Trophoblast cell (in vitro differentiated cells and primary cell): ENCODE data around the gene MBNL2.
A peak's percentile ranks its signal among the peaks of the same experiment; 100 is the strongest.

ENCODE experiments used
- DNase-seq, 2 donors: peaks; one replicate each; pipeline ENCODE4 v3.0.0-alpha.2; 2016
- H2AFZ ChIP-seq: 2 replicates; pipeline ENCODE4 v1.6.1; 2013; ENCODE audit warnings: low read length, moderate library complexity, mild to moderate bottlenecking; ENCODE audit not compliant: insufficient read depth, poor library complexity
- H2AK5ac ChIP-seq: 2 replicates; pipeline ENCODE4 v1.6.1; 2013; ENCODE audit warnings: mild to moderate bottlenecking, low read length
- H2BK120ac ChIP-seq: 2 replicates; pipeline ENCODE4 v1.6.1; 2013; ENCODE audit warnings: low read length, mild to moderate bottlenecking, moderate library complexity; ENCODE audit not compliant: insufficient read depth, poor library complexity
- H2BK12ac ChIP-seq: 2 replicates; pipeline ENCODE4 v1.6.1; 2013; ENCODE audit warnings: mild to moderate bottlenecking, low read length, moderate library complexity
- H2BK5ac ChIP-seq: 2 replicates; pipeline ENCODE4 v1.6.1; 2013; ENCODE audit warnings: low read length, low read depth, moderate library complexity, mild to moderate bottlenecking; ENCODE audit not compliant: poor library complexity
- H3K14ac ChIP-seq: 2 replicates; pipeline ENCODE4 v1.6.1; 2013; ENCODE audit warnings: mild to moderate bottlenecking, low read length
- H3K18ac ChIP-seq: 2 replicates; pipeline ENCODE4 v1.6.1; 2013; ENCODE audit warnings: mild to moderate bottlenecking, low read length
- H3K23ac ChIP-seq: 2 replicates; pipeline ENCODE4 v1.6.1; 2013; ENCODE audit warnings: low read length
- H3K27ac ChIP-seq: 2 replicates; pipeline ENCODE4 v1.5.1; 2013; ENCODE audit warnings: low read depth, mild to moderate bottlenecking, inconsistent platforms, low read length, moderate library complexity
- H3K27me3 ChIP-seq: 2 replicates; pipeline ENCODE4 v1.6.1; 2013; ENCODE audit warnings: inconsistent platforms, mild to moderate bottlenecking, low read length, moderate library complexity; ENCODE audit not compliant: insufficient read depth
- H3K36me3 ChIP-seq, 2 experiments: 1 replicate in 1 of 2; 2 replicates in 1 of 2; pipeline ENCODE4 v1.6.1; 2013; ENCODE audit warnings: low read length in 2 of 2, mild to moderate bottlenecking in 2 of 2, moderate library complexity in 1 of 2; ENCODE audit not compliant: insufficient read depth in 2 of 2, control insufficient read depth in 1 of 2
- H3K4ac ChIP-seq: 2 replicates; pipeline ENCODE4 v1.6.1; 2013; ENCODE audit warnings: low read depth, mild to moderate bottlenecking, low read length, moderate library complexity
- H3K4me1 ChIP-seq, 2 experiments: 1 replicate in 1 of 2; 2 replicates in 1 of 2; pipeline ENCODE4 v1.6.1; 2013; ENCODE audit warnings: low read length in 2 of 2, mild to moderate bottlenecking in 2 of 2, moderate library complexity in 1 of 2; ENCODE audit not compliant: insufficient read depth in 2 of 2, control insufficient read depth in 1 of 2
- H3K4me2 ChIP-seq: 2 replicates; pipeline ENCODE4 v1.6.1; 2013; ENCODE audit warnings: inconsistent platforms, mild to moderate bottlenecking, low read length, moderate library complexity
- H3K4me3 ChIP-seq: 2 replicates; pipeline ENCODE4 v1.5.1; 2013; ENCODE audit warnings: mild to moderate bottlenecking, low read depth, low read length, inconsistent platforms
- H3K79me1 ChIP-seq: one replicate; pipeline ENCODE4 v1.6.1; 2013; ENCODE audit warnings: low read length
- H3K79me2 ChIP-seq: 2 replicates; pipeline ENCODE4 v1.6.1; 2013; ENCODE audit warnings: low read length, mild to moderate bottlenecking; ENCODE audit not compliant: control insufficient read depth, insufficient read depth, poor library complexity
- H3K9ac ChIP-seq: 2 replicates; pipeline ENCODE4 v1.6.1; 2013; ENCODE audit warnings: mild to moderate bottlenecking, low read length
- H3K9me3 ChIP-seq: 2 replicates; pipeline ENCODE4 v1.6.1; 2013; ENCODE audit warnings: low read depth, mild to moderate bottlenecking, control low read depth, inconsistent platforms, low read length; ENCODE audit not compliant: insufficient read depth
- H4K12ac ChIP-seq: 2 replicates; pipeline ENCODE4 v1.6.1; 2013; ENCODE audit warnings: low read depth, mild to moderate bottlenecking, low read length, moderate library complexity
- H4K8ac ChIP-seq: 2 replicates; pipeline ENCODE4 v1.6.1; 2013; ENCODE audit warnings: low read depth, mild to moderate bottlenecking, low read length, moderate library complexity
- H4K91ac ChIP-seq: one replicate; pipeline ENCODE4 v1.6.1; 2013; ENCODE audit warnings: low read depth, mild to moderate bottlenecking, low read length, moderate library complexity
- WGBS: extraction: QIAGEN DNeasy Blood & Tissue Kit; methylation state at CpG from one replicate; pipeline ENCODE4 v1.1.7; 2013; ENCODE audit warnings: missing lambda C conversion rate; ENCODE audit not compliant: insufficient read length, insufficient coverage; ENCODE audit errors: extremely low coverage; 5-methylcytosine and 5-hydroxymethylcytosine counted together

MBNL2 gene

DNA sequence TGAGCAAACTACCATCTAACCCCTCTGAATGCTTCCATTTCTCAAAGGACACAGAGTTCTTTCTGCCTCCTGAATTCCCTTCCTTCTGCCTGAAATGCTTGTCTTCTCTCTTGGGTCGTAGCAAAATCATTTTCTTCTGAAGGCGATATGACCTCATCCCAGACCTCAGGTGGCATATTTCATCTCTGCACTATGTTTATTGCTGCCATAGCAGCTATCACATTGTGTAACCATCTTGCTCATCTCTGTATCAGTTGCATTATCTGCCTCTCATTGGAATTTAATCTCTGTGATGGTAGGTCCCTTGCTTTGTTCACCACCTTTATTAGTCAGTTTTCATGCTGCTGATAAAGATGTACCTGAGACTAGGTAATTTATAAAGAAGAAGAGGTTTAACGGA lies 179.3 kb downstream of the MBNL2 start:
- Histone ChIP-seq H3K9ac (no peak overlapping the region), H3K79me1 (no peaks in the 10 kb centered on the region)

DNA sequence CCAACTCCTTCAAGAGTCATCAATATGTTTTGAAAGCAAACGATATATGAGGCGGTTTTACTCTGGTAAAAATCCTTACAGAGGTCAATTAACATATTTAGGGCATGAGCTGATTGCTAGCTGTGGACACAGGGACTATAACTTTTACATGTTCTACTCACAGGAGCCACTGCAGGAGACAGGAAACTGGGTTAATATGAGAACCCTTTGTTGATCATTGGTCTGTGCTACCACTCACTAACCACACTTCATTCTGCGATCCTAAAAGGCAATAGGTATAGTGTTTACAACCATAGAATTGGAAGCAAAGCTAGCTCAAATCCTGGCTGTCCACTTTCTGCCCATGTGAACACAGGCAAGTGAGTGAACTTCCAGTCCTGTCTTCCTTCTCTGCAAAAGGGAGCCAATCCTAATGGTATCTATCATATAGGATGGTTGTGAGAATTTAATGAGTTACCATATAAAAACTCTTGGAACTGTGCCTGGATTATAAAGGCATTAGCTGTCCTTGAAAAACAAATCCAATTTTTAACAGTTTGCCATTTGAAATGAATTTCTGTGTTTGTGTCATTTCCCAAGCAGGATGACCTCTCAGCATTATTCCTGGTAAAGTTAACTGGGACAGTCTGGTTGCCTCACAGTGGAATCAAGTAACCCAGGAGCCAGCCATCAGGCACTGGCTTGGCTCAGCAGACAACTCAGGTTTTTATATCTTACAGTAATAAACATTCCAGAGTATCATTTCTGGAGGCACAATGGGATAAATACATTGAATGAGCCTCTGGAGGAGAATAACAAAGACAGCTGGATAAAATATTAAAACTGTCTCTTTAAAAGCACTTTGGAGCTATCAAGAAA lies 182.0 kb downstream of the MBNL2 start:
- no peak overlapping the region for H2BK12ac ChIP-seq
- no peak overlapping the region for H3K4me3 ChIP-seq
- H2AK5ac ChIP-seq = no peak overlapping the region
- no peak overlapping the region for H2AFZ ChIP-seq
- no peak overlapping the region for H3K23ac ChIP-seq
- no peak overlapping the region for H3K9ac ChIP-seq
- no peak overlapping the region for H2BK5ac ChIP-seq
- no peaks in the 10 kb centered on the region for H3K79me1 ChIP-seq
- no peak overlapping the region for H3K4me2 ChIP-seq
- DNase-seq = no peak
- H4K8ac ChIP-seq = no peak overlapping the region
- H3K14ac ChIP-seq = no peak overlapping the region
- H3K9me3 ChIP-seq = no peaks in the 10 kb centered on the region
- no peak overlapping the region for H3K4ac ChIP-seq
- H3K27me3 ChIP-seq = no peaks in the 10 kb centered on the region
- H3K79me2 ChIP-seq = no peaks in the 10 kb centered on the region
- no CpG with 5 or more reads among the region's 3 CpGs for WGBS
- H3K18ac ChIP-seq = no peak overlapping the region
- no peak overlapping the region for H4K91ac ChIP-seq
- H4K12ac ChIP-seq = no peak overlapping the region
- no peak overlapping the region for H2BK120ac ChIP-seq
- H3K4me1 ChIP-seq = no peaks in the 10 kb centered on the region
- H3K27ac ChIP-seq = no peak overlapping the region
- no peaks in the 10 kb centered on the region for H3K36me3 ChIP-seq

More for the DNA sequence above, 179.3 kb downstream of the MBNL2 start:
- no peak overlapping the region for H2BK120ac ChIP-seq
- H3K9me3 ChIP-seq = no peaks in the 10 kb centered on the region
- H4K91ac ChIP-seq = no peak overlapping the region
- H2BK12ac ChIP-seq = no peak overlapping the region
- H3K4me1 ChIP-seq = no peaks in the 10 kb centered on the region
- no peak overlapping the region for H3K18ac ChIP-seq
- no peak overlapping the region for H3K23ac ChIP-seq
- no peaks in the 10 kb centered on the region for H3K27me3 ChIP-seq
- H2AK5ac ChIP-seq = no peak overlapping the region
- H2AFZ ChIP-seq = no peak overlapping the region
- H3K4me2 ChIP-seq = no peak overlapping the region
- no peaks in the 10 kb centered on the region for H3K36me3 ChIP-seq
- H3K4ac ChIP-seq = no peak overlapping the region
- WGBS = no CpG with 5 or more reads among the region's 3 CpGs
- H4K8ac ChIP-seq = no peak overlapping the region
- no peak overlapping the region for H3K27ac ChIP-seq
- DNase-seq = peak; percentile 59 to 90
- H3K4me3 ChIP-seq = no peak overlapping the region
- no peaks in the 10 kb centered on the region for H3K79me2 ChIP-seq
- no peak overlapping the region for H3K14ac ChIP-seq
- H4K12ac ChIP-seq = no peak overlapping the region
- H2BK5ac ChIP-seq = no peak overlapping the region

DNA sequence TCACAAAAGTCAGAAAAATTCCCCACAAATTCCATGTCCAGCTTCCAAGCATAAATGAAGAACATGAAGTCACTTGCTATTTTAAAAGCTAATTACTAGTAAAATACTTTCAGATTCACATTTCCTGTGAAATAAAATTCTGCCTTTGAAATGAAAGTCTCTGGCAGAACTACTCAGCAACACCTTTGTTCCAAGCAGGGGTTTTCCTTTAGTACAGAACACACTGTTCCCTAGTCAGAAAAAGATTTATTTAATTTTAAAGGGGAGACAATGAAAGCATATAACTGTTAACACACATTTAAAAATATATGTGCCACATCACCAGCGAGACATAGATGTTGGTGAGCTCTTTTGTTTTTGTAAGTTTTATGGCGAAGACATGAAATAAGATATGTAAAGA lies 185.4 kb downstream of the MBNL2 start:
- Histone ChIP-seq H3K4me2 (no peak overlapping the region), H4K8ac (no peak overlapping the region), H3K79me1 (no peaks in the 10 kb centered on the region), H3K23ac (no peak overlapping the region), H2BK12ac (no peak overlapping the region), H3K14ac (no peak overlapping the region), H3K9me3 (no peaks in the 10 kb centered on the region), H2BK120ac (no peak overlapping the region), H3K4me1 (no peaks in the 10 kb centered on the region), H3K36me3 (no peaks in the 10 kb centered on the region), H3K4me3 (no peak overlapping the region), H3K79me2 (no peaks in the 10 kb centered on the region), H2BK5ac (no peak overlapping the region), H2AFZ (no peak overlapping the region), H3K18ac (no peak overlapping the region), H4K12ac (no peak overlapping the region), H2AK5ac (no peak overlapping the region), H3K4ac (no peak overlapping the region), H3K27ac (no peak overlapping the region), H3K9ac (no peak overlapping the region), H4K91ac (no peak overlapping the region), H3K27me3 (no peaks in the 10 kb centered on the region)
- WGBS = no CpG with 5 or more reads among the region's 2 CpGs
- no peak for DNase-seq

DNA sequence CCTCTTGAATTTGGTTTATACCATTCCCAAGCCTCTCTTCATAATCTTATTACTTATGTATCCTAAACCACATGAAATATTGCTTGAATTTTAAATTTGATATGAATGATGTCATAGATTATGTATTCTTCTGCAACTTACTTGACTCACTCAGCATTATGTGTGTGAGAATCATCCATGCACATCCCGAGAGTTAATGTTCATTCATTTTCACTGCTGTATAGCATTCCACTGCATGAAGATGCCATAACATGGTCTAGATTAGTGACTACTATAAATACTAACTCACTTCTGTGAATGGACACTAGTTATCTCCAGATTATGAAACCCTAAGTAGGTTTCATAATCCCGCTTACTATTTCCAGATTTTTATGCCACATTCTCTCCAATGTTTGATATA lies 186.8 kb downstream of the MBNL2 start:
- Histone ChIP-seq H3K27ac (no peak overlapping the region), H2BK120ac (no peak overlapping the region), H3K79me1 (no peaks in the 10 kb centered on the region), H3K79me2 (no peaks in the 10 kb centered on the region), H2BK12ac (no peak overlapping the region), H3K36me3 (no peaks in the 10 kb centered on the region), H4K8ac (no peak overlapping the region), H3K18ac (no peak overlapping the region), H3K27me3 (no peaks in the 10 kb centered on the region), H3K4me3 (no peak overlapping the region), H3K23ac (no peak overlapping the region), H3K14ac (no peak overlapping the region), H2BK5ac (no peak overlapping the region), H4K91ac (no peak overlapping the region), H3K9me3 (no peaks in the 10 kb centered on the region), H3K4ac (no peak overlapping the region), H3K9ac (no peak overlapping the region), H2AK5ac (no peak overlapping the region), H2AFZ (no peak overlapping the region), H3K4me1 (no peaks in the 10 kb centered on the region), H3K4me2 (no peak overlapping the region), H4K12ac (no peak overlapping the region)
- WGBS = no CpG with 5 or more reads among the region's 2 CpGs
- no peak for DNase-seq
